GM12801 (cell line): Measurements from ENCODE around the gene MBNL1.

ENCODE experiments used
- TF ChIP-seq, protein P1 (sequence below): IDR thresholded peaks from one replicate; pipeline ENCODE4 v1.5.1; 2011; ENCODE audit warnings: control low read depth; ENCODE audit not compliant: insufficient read length; ENCODE audit errors: extremely low read depth

The MBNL1 gene

GRCh38 chr3:152443212-152444023 lies 174.7 kb downstream of the MBNL1 start:
- TF ChIP-seq, protein P1, sequence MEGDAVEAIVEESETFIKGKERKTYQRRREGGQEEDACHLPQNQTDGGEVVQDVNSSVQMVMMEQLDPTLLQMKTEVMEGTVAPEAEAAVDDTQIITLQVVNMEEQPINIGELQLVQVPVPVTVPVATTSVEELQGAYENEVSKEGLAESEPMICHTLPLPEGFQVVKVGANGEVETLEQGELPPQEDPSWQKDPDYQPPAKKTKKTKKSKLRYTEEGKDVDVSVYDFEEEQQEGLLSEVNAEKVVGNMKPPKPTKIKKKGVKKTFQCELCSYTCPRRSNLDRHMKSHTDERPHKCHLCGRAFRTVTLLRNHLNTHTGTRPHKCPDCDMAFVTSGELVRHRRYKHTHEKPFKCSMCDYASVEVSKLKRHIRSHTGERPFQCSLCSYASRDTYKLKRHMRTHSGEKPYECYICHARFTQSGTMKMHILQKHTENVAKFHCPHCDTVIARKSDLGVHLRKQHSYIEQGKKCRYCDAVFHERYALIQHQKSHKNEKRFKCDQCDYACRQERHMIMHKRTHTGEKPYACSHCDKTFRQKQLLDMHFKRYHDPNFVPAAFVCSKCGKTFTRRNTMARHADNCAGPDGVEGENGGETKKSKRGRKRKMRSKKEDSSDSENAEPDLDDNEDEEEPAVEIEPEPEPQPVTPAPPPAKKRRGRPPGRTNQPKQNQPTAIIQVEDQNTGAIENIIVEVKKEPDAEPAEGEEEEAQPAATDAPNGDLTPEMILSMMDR, result no peak

DNA sequence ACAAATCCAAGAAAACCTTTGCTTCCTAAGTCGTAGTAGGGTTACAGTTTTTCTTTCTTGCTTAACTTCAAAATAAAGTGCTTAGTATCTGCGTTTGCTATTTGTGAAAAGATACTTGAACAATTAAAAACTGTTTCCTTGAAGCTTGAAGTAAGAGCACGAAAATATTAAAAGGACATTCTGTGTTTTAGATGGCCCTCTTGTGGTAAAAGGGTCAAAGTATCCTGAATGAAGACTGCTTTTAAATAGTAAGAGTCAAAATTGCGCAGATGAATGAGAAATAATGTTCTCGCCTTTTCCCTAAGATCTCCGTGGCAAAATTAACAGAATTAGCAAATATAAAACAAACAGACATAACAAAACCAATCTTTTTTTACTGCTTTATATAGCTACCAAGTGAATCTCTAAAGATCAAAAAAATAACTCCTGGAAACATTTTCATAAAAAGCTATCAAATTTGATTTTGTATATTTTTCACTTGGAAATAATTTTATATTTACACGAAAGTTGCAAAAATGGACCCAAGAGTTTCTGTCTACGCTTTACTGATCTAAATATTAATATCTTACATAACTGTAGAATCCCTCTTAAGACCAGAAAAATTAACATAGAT lies 175.4 kb downstream of the MBNL1 start:
- TF ChIP-seq, protein P1, result no peak

DNA sequence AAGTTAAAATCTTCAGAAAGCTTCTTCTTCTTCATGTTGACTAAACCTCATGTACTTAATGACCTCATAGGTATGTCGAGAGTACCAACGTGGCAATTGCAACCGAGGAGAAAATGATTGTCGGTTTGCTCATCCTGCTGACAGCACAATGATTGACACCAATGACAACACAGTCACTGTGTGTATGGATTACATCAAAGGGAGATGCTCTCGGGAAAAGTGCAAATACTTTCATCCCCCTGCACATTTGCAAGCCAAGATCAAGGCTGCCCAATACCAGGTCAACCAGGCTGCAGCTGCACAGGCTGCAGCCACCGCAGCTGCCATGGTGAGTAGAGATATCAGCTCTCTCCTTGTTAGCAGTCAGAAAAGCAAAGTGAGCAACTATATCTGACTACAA lies 176.5 kb downstream of the MBNL1 start:
- TF ChIP-seq, protein P1, result no peak

- TF ChIP-seq, protein P1, result no peak
Observed at GRCh38 chr3:152446495-152446894, 177.8 kb downstream of the MBNL1 start.

- TF ChIP-seq, protein P1, result no peak
Observed at GRCh38 chr3:152447511-152447910, 178.8 kb downstream of the MBNL1 start.

DNA sequence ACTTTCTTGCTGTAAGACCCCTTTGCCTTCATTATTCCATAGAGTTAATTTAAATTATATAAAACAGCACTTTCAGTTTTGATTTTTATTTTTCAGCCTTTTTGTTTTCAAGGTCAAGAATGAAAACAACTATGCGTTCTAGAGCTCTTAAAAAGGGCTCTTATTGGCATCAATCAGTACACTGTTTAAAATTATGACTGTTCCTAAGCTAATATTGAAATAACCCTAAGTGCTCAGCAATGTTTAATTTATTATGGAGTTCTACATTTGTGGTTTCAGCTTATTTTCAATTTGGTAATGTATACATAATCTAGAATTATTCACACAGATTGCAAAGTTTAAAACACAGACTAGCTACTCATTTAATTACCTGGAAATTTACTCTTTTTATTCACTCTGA lies 179.4 kb downstream of the MBNL1 start:
- TF ChIP-seq, protein P1, result no peak

- TF ChIP-seq, protein P1, result no peak
Observed at GRCh38 chr3:152452318-152452717, 183.6 kb downstream of the MBNL1 start.
